Ovary (tissue), 9 donors: ENCODE measurements around the gene P2RY13. TPM values are rescaled to one million over a fixed set of nuclear protein-coding genes. Genes with fewer than 3 reads are reported as not detected.

Experiments
- DNase-seq, 5 donors: peaks; one replicate each; pipeline ENCODE4 v3.0.0-alpha.2; 2019 to 2020
- H3K27ac ChIP-seq, 2 donors: fragments of 200-600 bp; one replicate each; pipeline versions ENCODE4 v1.5.1 to v1.8.0; 2019 to 2022
- H3K27me3 ChIP-seq: fragments of 200-600 bp; one replicate; pipeline ENCODE4 v1.8.0; 2022
- H3K36me3 ChIP-seq: fragments of 200-600 bp; sonication (generic); one replicate; pipeline ENCODE4 v1.5.1; 2019
- H3K4me1 ChIP-seq: one replicate; pipeline ENCODE4 v1.8.1; 2013; ENCODE audit warnings: mild to moderate bottlenecking, moderate library complexity; ENCODE audit not compliant: insufficient read depth
- H3K4me3 ChIP-seq: fragments of 200-600 bp; sonication (generic); one replicate; pipeline ENCODE4 v1.5.1; 2017
- H3K9me3 ChIP-seq, 2 donors: fragments of 200-600 bp in 1 of 2; sonication (generic) in 1 of 2; one replicate each; pipeline versions ENCODE4 v1.5.1 to v1.8.1; 2013 to 2019; ENCODE audit warnings: mild to moderate bottlenecking in 1 of 2, moderate library complexity in 1 of 2
- EP300 ChIP-seq: sonication (generic); formaldehyde crosslinking; IDR thresholded peaks from one replicate; pipeline ENCODE4 v1.6.1; 2017; ENCODE audit warnings: antibody characterized with exemption
- POLR2A ChIP-seq: fragments of 450-650 bp; IDR thresholded peaks from one replicate; pipeline ENCODE4 v1.6.1; 2017; ENCODE audit warnings: antibody characterized with exemption, mild to moderate bottlenecking, moderate library complexity
- WGBS, 3 donors: extraction: QIAGEN DNeasy Blood & Tissue Kit in 1 of 3; methylation state at CpG; one replicate each; pipeline versions ENCODE4 v1.1.5 to v1.1.7; 2013 to 2017; 5-methylcytosine and 5-hydroxymethylcytosine counted together
- intact Hi-C, 4 donors: fragments of 100-400 bp; cut with DNase I; formaldehyde crosslinking; loops; one replicate each; pipeline versions ENCODE4 v1.11.0 to v1.15.1; 2022 to 2023
- polyA plus RNA-seq, 2 donors: library from polyadenylated mRNA; stranded (reverse); fragments of 200-250 nt in 1 of 2; fragments of 350-450 nt in 1 of 2; fragmentation: Illumina TruSeq in 1 of 2; extraction: RNeasy Lipid Tissue Mini Kit (QIAGEN cat#74804) in 1 of 2; gene quantifications; one replicate each; pipeline ENCODE4 v1.2.3, GENCODE V29; 2013 to 2014
- total RNA-seq, 7 donors: library from RNA; depleted of rRNA in 2 of 7; stranded (reverse); fragments of >200 nt in 2 of 7; fragmentation: NEBNext Ultra II Directional in 3 of 7; extraction: Animal tissue kit (Norgen Biotek cat#: 25700) in 3 of 7; gene quantifications; one replicate each; pipeline versions ENCODE4 v1.1.0 to v1.2.4, GENCODE V29; 2016 to 2023
- TF ChIP-seq, protein P1 (sequence below), 3 donors: fragments of 450-650 bp in 2 of 3; fragments of 200-600 bp in 1 of 3; IDR thresholded peaks; one replicate each; pipeline versions ENCODE4 v1.5.1 to v1.8.0; 2016 to 2022; ENCODE audit warnings: antibody characterized with exemption in 3 of 3, mild to moderate bottlenecking in 1 of 3
- donor health status: DM: no; HTN: no; CAD: no; lungs with moderate emphysema.
- donor health status: DM: no; HTN: no; CAD: no.
- donor health status: Bipolar disorder and iron deficiency.
- donor health status: DM: yes; HTN: yes; CAD: no.
- donor health status: DM: no; HTN: no; CAD: no.
- donor health status: DM: yes; HTN: yes; CAD: no.

The P2RY13 gene
- total and polyA plus RNA-seq, 9 donors, result 0.27 to 5.8 (median 0.56) TPM

DNA sequence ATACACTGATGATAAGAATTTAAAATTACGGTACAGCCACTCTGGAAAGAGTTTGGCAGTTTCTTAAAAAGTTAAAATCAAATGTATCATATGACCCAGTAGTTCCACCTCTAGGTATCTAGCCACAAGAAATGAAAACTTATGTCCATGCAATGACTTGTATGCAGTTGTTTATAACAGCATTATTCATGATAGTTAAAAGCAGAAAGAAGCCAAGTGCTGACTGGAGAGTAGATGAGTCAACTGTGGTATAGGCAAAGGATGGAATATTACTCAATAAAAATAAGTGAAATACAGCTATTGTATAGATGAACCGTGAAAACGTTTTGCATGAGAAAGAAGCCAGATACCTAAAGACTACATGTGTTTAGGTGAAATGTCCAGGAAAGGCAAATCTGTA is 27.6 kb downstream of the P2RY13 start:
- no peak for DNase-seq
- H3K36me3 ChIP-seq, result no peaks in the 10 kb centered on the region
- TF ChIP-seq, protein P1, sequence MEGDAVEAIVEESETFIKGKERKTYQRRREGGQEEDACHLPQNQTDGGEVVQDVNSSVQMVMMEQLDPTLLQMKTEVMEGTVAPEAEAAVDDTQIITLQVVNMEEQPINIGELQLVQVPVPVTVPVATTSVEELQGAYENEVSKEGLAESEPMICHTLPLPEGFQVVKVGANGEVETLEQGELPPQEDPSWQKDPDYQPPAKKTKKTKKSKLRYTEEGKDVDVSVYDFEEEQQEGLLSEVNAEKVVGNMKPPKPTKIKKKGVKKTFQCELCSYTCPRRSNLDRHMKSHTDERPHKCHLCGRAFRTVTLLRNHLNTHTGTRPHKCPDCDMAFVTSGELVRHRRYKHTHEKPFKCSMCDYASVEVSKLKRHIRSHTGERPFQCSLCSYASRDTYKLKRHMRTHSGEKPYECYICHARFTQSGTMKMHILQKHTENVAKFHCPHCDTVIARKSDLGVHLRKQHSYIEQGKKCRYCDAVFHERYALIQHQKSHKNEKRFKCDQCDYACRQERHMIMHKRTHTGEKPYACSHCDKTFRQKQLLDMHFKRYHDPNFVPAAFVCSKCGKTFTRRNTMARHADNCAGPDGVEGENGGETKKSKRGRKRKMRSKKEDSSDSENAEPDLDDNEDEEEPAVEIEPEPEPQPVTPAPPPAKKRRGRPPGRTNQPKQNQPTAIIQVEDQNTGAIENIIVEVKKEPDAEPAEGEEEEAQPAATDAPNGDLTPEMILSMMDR (IDR thresholded peaks at IDR 0.05), result no peak
- WGBS, 3 donors, result 86 to 93% (median 92%) methylated on average over 3 of the region's 3 CpGs
- no peaks in the 10 kb centered on the region for H3K27me3 ChIP-seq
- H3K27ac ChIP-seq, result no peak overlapping the region
- H3K4me3 ChIP-seq, result no peak overlapping the region
- intact Hi-C loops, result no loop called here
- H3K9me3 ChIP-seq, result no peaks in the 10 kb centered on the region
- H3K4me1 ChIP-seq, result no peaks in the 10 kb centered on the region

DNA sequence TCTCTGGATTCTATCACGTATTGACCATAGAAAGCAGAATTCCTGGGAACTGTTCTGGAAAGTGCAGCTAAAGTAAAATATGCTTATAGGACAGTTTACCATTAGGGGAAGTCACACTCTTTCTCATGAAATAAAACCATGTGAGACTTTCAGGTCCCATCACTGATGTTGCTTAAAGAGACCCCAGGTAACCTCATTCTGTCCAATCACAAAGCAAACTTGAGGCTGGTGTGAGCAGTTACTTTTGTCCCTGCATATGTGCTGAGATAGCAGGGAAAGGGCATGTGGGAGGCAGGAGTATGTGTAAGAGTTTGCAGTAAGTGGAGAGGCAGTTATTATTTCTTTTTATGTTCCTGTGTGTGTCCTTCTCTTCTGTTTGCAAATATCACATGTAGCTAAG is 28.8 kb downstream of the P2RY13 start:
- no peaks in the 10 kb centered on the region for H3K36me3 ChIP-seq
- H3K9me3 ChIP-seq, result no peaks in the 10 kb centered on the region
- H3K27ac ChIP-seq, result no peak overlapping the region
- intact Hi-C loops, result no loop called here
- WGBS, 3 donors, result 76 to 92% (median 90%) methylated on average over 1 of the region's 1 CpG
- H3K4me3 ChIP-seq, result no peak overlapping the region
- no peak for DNase-seq
- no peaks in the 10 kb centered on the region for H3K4me1 ChIP-seq
- H3K27me3 ChIP-seq, result no peaks in the 10 kb centered on the region
- TF ChIP-seq POLR2A (no peak), EP300 (no peak)
- TF ChIP-seq, protein P1 (IDR thresholded peaks at IDR 0.05), result no peak

DNA sequence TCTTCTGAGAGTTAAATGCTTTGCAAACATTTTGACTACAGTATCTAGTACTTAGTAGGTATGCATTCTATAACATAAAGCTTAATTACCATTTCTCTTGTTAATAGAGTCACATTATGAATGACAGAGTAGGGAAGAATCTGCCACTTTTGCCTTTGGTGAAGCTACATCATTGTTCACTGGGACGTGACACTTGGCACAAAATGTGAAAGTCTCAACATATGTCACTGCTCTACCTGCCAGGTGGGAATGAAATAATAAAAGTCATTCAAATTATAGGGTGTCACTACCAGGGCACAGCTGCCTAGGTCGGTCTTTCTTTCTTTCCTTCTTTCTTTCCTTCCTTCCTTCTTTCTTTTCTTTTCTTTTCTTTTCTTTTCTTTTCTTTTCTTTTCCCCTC is 30.3 kb downstream of the P2RY13 start:
- whole genome bisulfite sequencing, 3 donors, result 86 to 96% (median 93%) methylated on average over 2 of the region's 2 CpGs
- Histone ChIP-seq H3K4me3 (no peak overlapping the region), H3K27ac (no peak overlapping the region), H3K9me3 (no peaks in the 10 kb centered on the region), H3K27me3 (no peaks in the 10 kb centered on the region), H3K36me3 (no peaks in the 10 kb centered on the region), H3K4me1 (no peaks in the 10 kb centered on the region)
- TF ChIP-seq POLR2A (no peak), EP300 (no peak)
- TF ChIP-seq, protein P1 (IDR thresholded peaks at IDR 0.05), result no peak
- intact Hi-C loops, result no loop called here
- no peak for DNase-seq

DNA sequence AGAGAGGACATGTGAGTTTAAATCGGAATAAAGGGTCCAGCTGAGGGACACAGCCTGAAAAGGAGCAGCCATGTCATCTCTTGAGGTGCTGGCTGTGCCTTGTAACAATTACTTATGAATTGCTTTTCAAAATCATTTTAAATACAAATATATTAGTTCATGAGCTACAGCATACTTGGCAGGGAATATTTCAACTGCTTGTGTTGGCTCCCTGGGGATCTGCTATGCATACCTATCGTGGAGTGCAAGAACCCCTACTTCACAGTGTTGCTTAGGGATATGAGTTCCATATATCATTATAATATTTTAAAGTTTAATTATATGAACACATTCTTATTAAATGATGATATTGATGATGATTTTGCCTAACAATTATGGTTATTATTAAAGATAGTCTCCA is 31.9 kb downstream of the P2RY13 start:
- Histone ChIP-seq H3K36me3 (no peaks in the 10 kb centered on the region), H3K27me3 (no peaks in the 10 kb centered on the region), H3K4me3 (no peak overlapping the region), H3K27ac (no peak overlapping the region), H3K4me1 (no peaks in the 10 kb centered on the region), H3K9me3 (no peaks in the 10 kb centered on the region)
- no peak for DNase-seq
- intact Hi-C loops, result no loop called here
- WGBS, 3 donors, result 45 to 89% (median 68%) methylated on average over 2 of the region's 2 CpGs
- TF ChIP-seq POLR2A, result no peak
- TF ChIP-seq, protein P1 (IDR thresholded peaks at IDR 0.05), result no peak
- TF ChIP-seq EP300, result no peak

DNA sequence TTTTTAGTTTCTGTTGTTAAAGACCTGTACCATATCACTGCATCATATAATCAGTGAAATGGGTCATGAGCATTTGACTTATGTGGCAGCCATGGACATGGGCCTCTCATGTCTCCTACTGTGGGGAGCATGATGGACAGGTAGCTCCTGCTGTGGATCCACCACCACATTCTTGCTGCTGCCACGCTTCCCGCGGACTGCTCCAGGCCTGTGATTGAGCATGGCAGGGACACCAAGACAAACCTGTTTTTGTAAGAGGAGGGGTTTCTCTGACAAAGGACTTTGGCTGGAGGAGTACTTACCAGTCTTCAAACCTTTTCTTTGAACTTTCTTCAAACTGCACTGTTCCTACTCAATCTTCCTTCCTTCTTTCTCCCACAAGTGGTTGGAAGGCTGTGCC is 33.1 kb downstream of the P2RY13 start:
- H3K4me1 ChIP-seq, result no peaks in the 10 kb centered on the region
- H3K4me3 ChIP-seq, result no peak overlapping the region
- WGBS, 3 donors, result 74 to 93% (median 92%) methylated on average over 3 of the region's 3 CpGs
- intact Hi-C loops, result no loop called here
- no peaks in the 10 kb centered on the region for H3K9me3 ChIP-seq
- H3K27ac ChIP-seq, result no peak overlapping the region
- TF ChIP-seq EP300 (no peak), POLR2A (no peak)
- TF ChIP-seq, protein P1 (IDR thresholded peaks at IDR 0.05), result no peak
- no peaks in the 10 kb centered on the region for H3K27me3 ChIP-seq
- no peak for DNase-seq
- H3K36me3 ChIP-seq, result no peaks in the 10 kb centered on the region
